Measurements from ENCODE around the gene STARD13. TPM values are rescaled to one million over a fixed set of nuclear protein-coding genes. Genes with fewer than 3 reads are reported as not detected.

STARD13 gene
- polyA plus RNA-seq, 1 experiment, result 21.2 TPM

GRCh38 chr13:33188093-33188882, 97.3 kb downstream of the STARD13 start:
- H3K36me3 ChIP-seq (ENCODE audit: control insufficient read depth, insufficient read depth, low read length), result peaks cover 2% of the 10 kb centered on the region
- TF ChIP-seq, protein P1, sequence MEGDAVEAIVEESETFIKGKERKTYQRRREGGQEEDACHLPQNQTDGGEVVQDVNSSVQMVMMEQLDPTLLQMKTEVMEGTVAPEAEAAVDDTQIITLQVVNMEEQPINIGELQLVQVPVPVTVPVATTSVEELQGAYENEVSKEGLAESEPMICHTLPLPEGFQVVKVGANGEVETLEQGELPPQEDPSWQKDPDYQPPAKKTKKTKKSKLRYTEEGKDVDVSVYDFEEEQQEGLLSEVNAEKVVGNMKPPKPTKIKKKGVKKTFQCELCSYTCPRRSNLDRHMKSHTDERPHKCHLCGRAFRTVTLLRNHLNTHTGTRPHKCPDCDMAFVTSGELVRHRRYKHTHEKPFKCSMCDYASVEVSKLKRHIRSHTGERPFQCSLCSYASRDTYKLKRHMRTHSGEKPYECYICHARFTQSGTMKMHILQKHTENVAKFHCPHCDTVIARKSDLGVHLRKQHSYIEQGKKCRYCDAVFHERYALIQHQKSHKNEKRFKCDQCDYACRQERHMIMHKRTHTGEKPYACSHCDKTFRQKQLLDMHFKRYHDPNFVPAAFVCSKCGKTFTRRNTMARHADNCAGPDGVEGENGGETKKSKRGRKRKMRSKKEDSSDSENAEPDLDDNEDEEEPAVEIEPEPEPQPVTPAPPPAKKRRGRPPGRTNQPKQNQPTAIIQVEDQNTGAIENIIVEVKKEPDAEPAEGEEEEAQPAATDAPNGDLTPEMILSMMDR (IDR thresholded peaks at IDR 0.05; ENCODE audit: insufficient read depth, low read depth, low read length), result no peak
- H3K27me3 ChIP-seq (ENCODE audit: control insufficient read depth, insufficient read depth, low read length), result no peaks in the 10 kb centered on the region
- H3K4me3 ChIP-seq (ENCODE audit: low read depth, low read length), result no peak overlapping the region
- no peak for DNase-seq (ENCODE audit: low read depth)
- CTCF ChIA-PET, result interaction anchor here (1.1 to 1.2 kb wide), 2 partner anchors 12 to 16 kb away, joined by 3 to 5 read pairs; no protein-coding TSS in a partner anchor
- POLR2A ChIA-PET, result interaction anchor here (0.6 kb wide), 1 partner anchor 1893 kb away, joined by 3 read pairs; no protein-coding TSS in a partner anchor

- peaks cover 2% of the 10 kb centered on the region for H3K36me3 ChIP-seq (ENCODE audit: control insufficient read depth, insufficient read depth, low read length)
- H3K27me3 ChIP-seq (ENCODE audit: control insufficient read depth, insufficient read depth, low read length), result no peaks in the 10 kb centered on the region
- POLR2A ChIA-PET, result no interaction called here
- TF ChIP-seq, protein P1 (IDR thresholded peaks at IDR 0.05; ENCODE audit: insufficient read depth, low read depth, low read length), result no peak
- CTCF ChIA-PET, result no interaction called here
- H3K4me3 ChIP-seq (ENCODE audit: low read depth, low read length), result no peak overlapping the region
- DNase-seq (ENCODE audit: low read depth), result no peak
Observed at GRCh38 chr13:33186861-33187291, 98.7 kb downstream of the STARD13 start.

DNA sequence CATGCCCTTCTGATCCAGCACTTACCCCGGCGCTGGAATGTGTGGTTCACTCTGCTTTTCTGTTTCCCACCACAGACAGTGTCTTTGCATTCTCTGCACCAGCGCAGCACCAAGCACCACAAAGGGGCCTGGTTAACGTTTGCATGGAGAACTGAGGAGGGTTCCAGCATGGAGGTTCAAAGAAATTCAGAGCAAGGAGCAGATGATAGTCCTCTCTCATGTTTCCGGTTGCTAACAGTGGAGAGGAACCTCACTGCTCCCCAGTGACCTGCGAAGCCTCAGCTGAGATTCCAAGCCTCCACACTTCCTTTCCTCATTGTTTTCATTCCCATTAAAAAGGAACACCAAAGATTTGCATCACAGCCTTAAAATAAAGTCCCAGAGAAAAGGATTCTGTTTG, 99.7 kb downstream of the STARD13 start:
- TF ChIP-seq, protein P1 (IDR thresholded peaks at IDR 0.05; ENCODE audit: insufficient read depth, low read depth, low read length), result no peak
- POLR2A ChIA-PET, result no interaction called here
- CTCF ChIA-PET, result interaction anchor here (1.6 kb wide), 1 partner anchor 19 kb away, joined by 3 read pairs; no protein-coding TSS in a partner anchor
- Histone ChIP-seq H3K27me3 (ENCODE audit: control insufficient read depth, insufficient read depth, low read length) (no peaks in the 10 kb centered on the region), H3K36me3 (ENCODE audit: control insufficient read depth, insufficient read depth, low read length) (peaks cover 2% of the 10 kb centered on the region), H3K4me3 (ENCODE audit: low read depth, low read length) (no peak overlapping the region)
- DNase-seq (ENCODE audit: low read depth), result no peak

DNA sequence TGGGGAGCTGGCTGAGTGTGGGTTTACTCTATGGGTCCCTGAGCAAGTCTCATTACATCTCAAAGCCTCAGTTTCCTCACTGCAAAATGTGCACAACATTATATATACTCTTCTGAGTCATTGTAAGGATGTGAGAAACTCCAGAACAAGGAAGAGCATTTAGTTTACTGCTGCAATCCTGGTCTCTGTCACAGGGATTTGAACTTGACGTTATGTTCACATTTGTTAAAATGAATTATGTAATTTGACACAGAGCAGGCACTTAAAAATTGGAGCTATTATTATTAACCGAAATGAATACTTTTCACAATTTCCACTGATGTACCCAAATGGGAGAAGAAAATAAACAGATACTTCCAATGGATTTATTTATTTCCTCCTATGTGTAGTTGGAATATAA, 101.0 kb downstream of the STARD13 start:
- H3K4me3 ChIP-seq (ENCODE audit: low read depth, low read length), result no peak overlapping the region
- H3K36me3 ChIP-seq (ENCODE audit: control insufficient read depth, insufficient read depth, low read length), result peaks cover 2% of the 10 kb centered on the region
- CTCF ChIA-PET, result interaction anchor here (1.5 to 1.6 kb wide), 3 partner anchors 9 to 61 kb away, joined by 3 to 5 read pairs (median 5); no protein-coding TSS in a partner anchor
- DNase-seq (ENCODE audit: low read depth), result no peak
- H3K27me3 ChIP-seq (ENCODE audit: control insufficient read depth, insufficient read depth, low read length), result no peaks in the 10 kb centered on the region
- POLR2A ChIA-PET, result no interaction called here
- TF ChIP-seq, protein P1 (IDR thresholded peaks at IDR 0.05; ENCODE audit: insufficient read depth, low read depth, low read length), result no peak

DNA sequence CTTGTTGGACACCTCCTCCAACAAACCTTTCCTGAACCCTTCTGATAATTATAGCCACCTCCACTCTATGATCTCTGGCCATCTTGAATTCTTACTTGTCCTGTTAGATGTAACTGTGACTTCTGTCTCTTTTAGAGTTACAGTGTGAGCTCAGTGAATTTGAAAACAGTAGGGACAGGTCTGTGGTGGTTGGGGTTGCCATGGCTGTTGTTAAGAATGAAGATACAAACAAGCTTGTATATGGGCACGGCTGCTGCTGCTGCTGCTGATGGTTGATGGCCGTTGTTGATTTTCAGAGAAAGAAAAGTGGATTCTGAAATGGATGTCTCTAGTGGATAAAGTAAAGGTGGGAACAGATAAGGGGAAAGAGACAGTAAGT, 101.5 kb downstream of the STARD13 start:
- CTCF ChIA-PET, result interaction anchor here (1.0 to 1.6 kb wide), 3 partner anchors 10 to 60 kb away, joined by 4 to 5 read pairs (median 5); no protein-coding TSS in a partner anchor
- no peak for DNase-seq (ENCODE audit: low read depth)
- Histone ChIP-seq H3K36me3 (ENCODE audit: control insufficient read depth, insufficient read depth, low read length) (peaks cover 2% of the 10 kb centered on the region), H3K27me3 (ENCODE audit: control insufficient read depth, insufficient read depth, low read length) (no peaks in the 10 kb centered on the region), H3K4me3 (ENCODE audit: low read depth, low read length) (no peak overlapping the region)
- POLR2A ChIA-PET, result no interaction called here
- TF ChIP-seq, protein P1 (IDR thresholded peaks at IDR 0.05; ENCODE audit: insufficient read depth, low read depth, low read length), result no peak

Measured in BJ (cell line).